HepG2 (cell line): ENCODE data around the gene FHL3. TPM values are rescaled to one million over a fixed set of nuclear protein-coding genes. Genes with fewer than 3 reads are reported as not detected.

Experiments
- FOXJ3 ChIP-seq: sonication (generic); formaldehyde crosslinking; IDR thresholded peaks from 2 replicates; pipeline ENCODE4 v1.4.0; 2020; ENCODE audit warnings: missing genetic modification reagents, mild to moderate bottlenecking, borderline replicate concordance
- HDAC6 ChIP-seq: fragments of 200-600 bp; sonication (generic); IDR thresholded peaks from 2 replicates; pipeline ENCODE4 v1.7.0; 2017; ENCODE audit warnings: mild to moderate bottlenecking, antibody characterized with exemption, low read length, low read depth
- HNF1B ChIP-seq: sonication (generic); formaldehyde crosslinking; IDR thresholded peaks from 2 replicates; pipeline ENCODE4 v1.5.1; 2020; ENCODE audit warnings: mild to moderate bottlenecking, moderate library complexity, missing genetic modification reagents
- IKZF5 ChIP-seq: IDR thresholded peaks from 2 replicates; pipeline ENCODE4 v1.6.1; 2018; ENCODE audit warnings: missing genetic modification reagents, mild to moderate bottlenecking, missing compliant biosample characterization
- REPIN1 ChIP-seq: sonication (generic); formaldehyde crosslinking; IDR thresholded peaks from 2 replicates; pipeline ENCODE4 v1.8.0; 2022; ENCODE audit warnings: missing genetic modification reagents, low read depth, mild to moderate bottlenecking, borderline replicate concordance
- SOX13 ChIP-seq, 3 experiments: fragments of 450-650 bp in 1 of 3; sonication (generic) in 1 of 3; formaldehyde crosslinking in 1 of 3; IDR thresholded peaks in 2 of 3; conservative IDR thresholded peaks in 1 of 3; 2 replicates each; pipeline versions ENCODE4 v1.5.0 to v1.6.1; 2016 to 2020; ENCODE audit warnings: antibody characterized with exemption in 1 of 3, mild to moderate bottlenecking in 1 of 3, missing compliant biosample characterization in 1 of 3, missing genetic modification reagents in 1 of 3, moderate library complexity in 1 of 3
- STAT6 ChIP-seq: sonication (generic); formaldehyde crosslinking; IDR thresholded peaks from 2 replicates; pipeline ENCODE4 v1.4.0; 2020; ENCODE audit warnings: missing genetic modification reagents, mild to moderate bottlenecking, borderline replicate concordance
- U2AF2 ChIP-seq: fragments of 200-400 bp; formaldehyde crosslinking; IDR thresholded peaks from 2 replicates; pipeline ENCODE4 v1.6.1; 2017; ENCODE audit warnings: low read depth, mild to moderate bottlenecking, low read length
- ZBTB10 ChIP-seq: sonication (generic); formaldehyde crosslinking; IDR thresholded peaks from 2 replicates; pipeline ENCODE4 v1.4.0; 2020; ENCODE audit warnings: missing genetic modification reagents, borderline replicate concordance
- ZBTB42 ChIP-seq: sonication (generic); formaldehyde crosslinking; IDR thresholded peaks from 2 replicates; pipeline ENCODE4 v1.5.0; 2020; ENCODE audit warnings: mild to moderate bottlenecking, missing genetic modification reagents
- ZNF34 ChIP-seq: sonication (generic); formaldehyde crosslinking; IDR thresholded peaks from 2 replicates; pipeline ENCODE4 v1.4.0; 2020; ENCODE audit warnings: mild to moderate bottlenecking, missing genetic modification reagents, borderline replicate concordance
- ZNF414 ChIP-seq: sonication (generic); formaldehyde crosslinking; IDR thresholded peaks from 2 replicates; pipeline ENCODE4 v1.5.0; 2020; ENCODE audit warnings: missing genetic modification reagents
- ZNF580 ChIP-seq: IDR thresholded peaks from 2 replicates; pipeline ENCODE4 v1.6.1; 2016; ENCODE audit warnings: low read depth, borderline replicate concordance
- ZNF841 ChIP-seq: sonication (generic); formaldehyde crosslinking; IDR thresholded peaks from 2 replicates; pipeline ENCODE4 v1.8.1; 2023; ENCODE audit warnings: missing genetic modification reagents, borderline replicate concordance
- ZNF891 ChIP-seq: sonication (generic); formaldehyde crosslinking; IDR thresholded peaks from 2 replicates; pipeline ENCODE4 v1.5.0; 2020; ENCODE audit warnings: mild to moderate bottlenecking, missing genetic modification reagents
- ZSCAN21 ChIP-seq: sonication (generic); formaldehyde crosslinking; IDR thresholded peaks from 2 replicates; pipeline ENCODE4 v1.8.0; 2022; ENCODE audit warnings: mild to moderate bottlenecking, missing genetic modification reagents, moderate library complexity, borderline replicate concordance
- ZZZ3 ChIP-seq: sonication (generic); formaldehyde crosslinking; IDR thresholded peaks from 2 replicates; pipeline ENCODE4 v1.4.0; 2020; ENCODE audit warnings: missing genetic modification reagents, mild to moderate bottlenecking, borderline replicate concordance
- polyA plus RNA-seq, 8 experiments: library from polyadenylated mRNA; depleted of rRNA in 3 of 8; stranded (reverse) in 7 of 8; unstranded in 1 of 8; fragments of >200 nt; fragmentation: Illumina TruSeq in 4 of 8; extraction: Trizol in 4 of 8; gene quantifications; 2 replicates each; pipeline versions ENCODE4 v1.2.1 to v1.2.3, GENCODE V29; 2011 to 2016; ENCODE audit warnings: low read depth in 4 of 8, missing spikeins in 1 of 8, mixed read lengths in 1 of 8; ENCODE audit not compliant: insufficient read depth in 1 of 8
- total RNA-seq, 5 experiments: library from RNA; depleted of rRNA; stranded (reverse); fragments of >200 nt; fragmentation: Illumina TruSeq; extraction: Trizol; gene quantifications; 2 replicates each; pipeline ENCODE4 v1.2.3, GENCODE V29; 2016; ENCODE audit warnings: low read depth in 1 of 5

The FHL3 gene
- total and polyA plus RNA-seq, 2 of the 13 experiments (the other 11 are each of a cell fraction or from before 2014, with no cell fraction given), result 2.8 to 6.6 TPM

GRCh38 chr1:38012363-38013226 lies 7.3 kb upstream of the FHL3 start, which contains the start of gene UTP11 (continued):
- TF ChIP-seq ZNF414 (CRISPR knock-in tag) (peak; percentile 54), U2AF2 (no peak), ZNF580 (CRISPR knock-in tag) (peak; percentile 77; the same call in 1 of the 2 replicates), FOXJ3 (no peak), ZSCAN21 (peak; percentile 55; the same call in 1 of the 2 replicates), ZZZ3 (CRISPR knock-in tag) (peak; percentile 56; the same call in 1 of the 2 replicates), HDAC6 (no peak), IKZF5 (peak; percentile 85), ZBTB42 (CRISPR knock-in tag) (peak; percentile 91; the same call in 1 of the 2 replicates), ZNF841 (CRISPR knock-in tag) (no peak), HNF1B (CRISPR knock-in tag) (peak; percentile 64), ZBTB10 (CRISPR knock-in tag) (peak; percentile 87; the same call in 1 of the 2 replicates), REPIN1 (peak; percentile 97), ZNF891 (CRISPR knock-in tag) (peak; percentile 96), STAT6 (CRISPR knock-in tag) (peak; percentile 84; the same call in 1 of the 2 replicates), ZNF34 (CRISPR knock-in tag) (no peak), SOX13 (IDR thresholded peaks at IDR 0.05) (no peak), SOX13 (CRISPR knock-in tag; conservative IDR thresholded peaks at IDR 0.05 in 1 of 2, IDR thresholded peaks at IDR 0.05 in 1 of 2) (0 out of 4 replicates have a peak, but pooled peaks of 1 of the 2 experiments have one; percentile 23)
